ENCODE measurements around the gene BRSK2.

- TF ChIP-seq EP300 (IDR thresholded peaks at IDR 0.05; ENCODE audit: borderline replicate concordance) = no peak
- TF ChIP-seq TEAD4 (IDR thresholded peaks at IDR 0.05) = no peak
- no peak for TF ChIP-seq EGR1 (IDR thresholded peaks at IDR 0.05)
- TF ChIP-seq CEBPB (IDR thresholded peaks at IDR 0.05) = no peak
- TF ChIP-seq, protein P1, sequence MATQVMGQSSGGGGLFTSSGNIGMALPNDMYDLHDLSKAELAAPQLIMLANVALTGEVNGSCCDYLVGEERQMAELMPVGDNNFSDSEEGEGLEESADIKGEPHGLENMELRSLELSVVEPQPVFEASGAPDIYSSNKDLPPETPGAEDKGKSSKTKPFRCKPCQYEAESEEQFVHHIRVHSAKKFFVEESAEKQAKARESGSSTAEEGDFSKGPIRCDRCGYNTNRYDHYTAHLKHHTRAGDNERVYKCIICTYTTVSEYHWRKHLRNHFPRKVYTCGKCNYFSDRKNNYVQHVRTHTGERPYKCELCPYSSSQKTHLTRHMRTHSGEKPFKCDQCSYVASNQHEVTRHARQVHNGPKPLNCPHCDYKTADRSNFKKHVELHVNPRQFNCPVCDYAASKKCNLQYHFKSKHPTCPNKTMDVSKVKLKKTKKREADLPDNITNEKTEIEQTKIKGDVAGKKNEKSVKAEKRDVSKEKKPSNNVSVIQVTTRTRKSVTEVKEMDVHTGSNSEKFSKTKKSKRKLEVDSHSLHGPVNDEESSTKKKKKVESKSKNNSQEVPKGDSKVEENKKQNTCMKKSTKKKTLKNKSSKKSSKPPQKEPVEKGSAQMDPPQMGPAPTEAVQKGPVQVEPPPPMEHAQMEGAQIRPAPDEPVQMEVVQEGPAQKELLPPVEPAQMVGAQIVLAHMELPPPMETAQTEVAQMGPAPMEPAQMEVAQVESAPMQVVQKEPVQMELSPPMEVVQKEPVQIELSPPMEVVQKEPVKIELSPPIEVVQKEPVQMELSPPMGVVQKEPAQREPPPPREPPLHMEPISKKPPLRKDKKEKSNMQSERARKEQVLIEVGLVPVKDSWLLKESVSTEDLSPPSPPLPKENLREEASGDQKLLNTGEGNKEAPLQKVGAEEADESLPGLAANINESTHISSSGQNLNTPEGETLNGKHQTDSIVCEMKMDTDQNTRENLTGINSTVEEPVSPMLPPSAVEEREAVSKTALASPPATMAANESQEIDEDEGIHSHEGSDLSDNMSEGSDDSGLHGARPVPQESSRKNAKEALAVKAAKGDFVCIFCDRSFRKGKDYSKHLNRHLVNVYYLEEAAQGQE (IDR thresholded peaks at IDR 0.05; ENCODE audit: low read depth) = no peak
- TF ChIP-seq, protein P2, sequence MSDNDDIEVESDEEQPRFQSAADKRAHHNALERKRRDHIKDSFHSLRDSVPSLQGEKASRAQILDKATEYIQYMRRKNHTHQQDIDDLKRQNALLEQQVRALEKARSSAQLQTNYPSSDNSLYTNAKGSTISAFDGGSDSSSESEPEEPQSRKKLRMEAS (IDR thresholded peaks at IDR 0.05) = no peak
- TF ChIP-seq FOXM1 (IDR thresholded peaks at IDR 0.05; ENCODE audit: borderline replicate concordance, low read depth) = no peak
- no peak for TF ChIP-seq TCF12 (IDR thresholded peaks at IDR 0.05; ENCODE audit: low read depth)
Measured at GRCh38 chr11:1501421-1502167, 111.9 kb downstream of the BRSK2 start.
